Effector CD4-positive, alpha-beta T cell (primary cell): ENCODE data around the gene ZBTB4.

Experiments
- DNase-seq: peaks from one replicate; pipeline ENCODE4 v3.0.0-alpha.2; 2020
- total RNA-seq: gene quantifications from one replicate; lab custom pipeline; 2026; lab: John Stamatoyannopoulos, UW

ZBTB4 gene
- total RNA-seq, result 164 reads per million, percentile 90 among the genes with 10 or more reads in this experiment

- peak; percentile 60 for DNase-seq
Measured at GRCh38 chr17:7479213-7480088, at the start of gene ZBTB4. Gene ZBTB4, minus strand, starts transcription at chr17:7479631. Its CDS starts 12,830 bp downstream, at chr17:7466801.

- DNase-seq, result no peak
Measured at GRCh38 chr17:7528842-7529241, 49.4 kb upstream of the ZBTB4 start.

GRCh38 chr17:7523033-7523432, 43.6 kb upstream of the ZBTB4 start:
- peak; percentile 47 for DNase-seq

- no peak for DNase-seq
Measured at GRCh38 chr17:7515911-7516610, 36.6 kb upstream of the ZBTB4 start.

- DNase-seq, result no peak
Measured at GRCh38 chr17:7513850-7514419, 34.5 kb upstream of the ZBTB4 start.

- no peak for DNase-seq
Measured at GRCh38 chr17:7512824-7513540, 33.6 kb upstream of the ZBTB4 start.

- DNase-seq, result no peak
Measured at GRCh38 chr17:7512105-7512504, 32.7 kb upstream of the ZBTB4 start.

GRCh38 chr17:7511108-7511507, 31.7 kb upstream of the ZBTB4 start:
- no peak for DNase-seq

GRCh38 chr17:7509937-7510336, 30.5 kb upstream of the ZBTB4 start:
- DNase-seq, result no peak

- DNase-seq, result no peak
Measured at GRCh38 chr17:7508846-7509245, 29.4 kb upstream of the ZBTB4 start.

- DNase-seq, result no peak
Measured at GRCh38 chr17:7508145-7508544, 28.7 kb upstream of the ZBTB4 start.

- no peak for DNase-seq
Measured at GRCh38 chr17:7503521-7503920, 24.1 kb upstream of the ZBTB4 start.

GRCh38 chr17:7502987-7503386, 23.6 kb upstream of the ZBTB4 start:
- no peak for DNase-seq

- no peak for DNase-seq
Measured at GRCh38 chr17:7502171-7502847, 22.9 kb upstream of the ZBTB4 start.

GRCh38 chr17:7501729-7502128, 22.3 kb upstream of the ZBTB4 start:
- no peak for DNase-seq

- no peak for DNase-seq
Measured at GRCh38 chr17:7499161-7499560, 19.7 kb upstream of the ZBTB4 start.

- no peak for DNase-seq
Measured at GRCh38 chr17:7497636-7498035, 18.2 kb upstream of the ZBTB4 start.

GRCh38 chr17:7497228-7497627, 17.8 kb upstream of the ZBTB4 start:
- DNase-seq, result no peak

GRCh38 chr17:7496470-7497183, 17.2 kb upstream of the ZBTB4 start:
- no peak for DNase-seq

- no peak for DNase-seq
Measured at GRCh38 chr17:7495906-7496434, 16.5 kb upstream of the ZBTB4 start.

- no peak for DNase-seq
Measured at GRCh38 chr17:7493941-7494340, 14.5 kb upstream of the ZBTB4 start.
